HepG2 (cell line): ENCODE results near the gene JUND. TPM values are rescaled to one million over a fixed set of nuclear protein-coding genes. Genes with fewer than 3 reads are reported as not detected.

Source experiments
- AHDC1 ChIP-seq: sonication (generic); formaldehyde crosslinking; IDR thresholded peaks from 2 replicates; pipeline ENCODE4 v1.5.1; 2020; ENCODE audit warnings: mild to moderate bottlenecking, missing genetic modification reagents, borderline replicate concordance
- AKAP8 ChIP-seq: sonication (generic); formaldehyde crosslinking; IDR thresholded peaks from 2 replicates; pipeline ENCODE4 v1.5.1; 2020; ENCODE audit warnings: mild to moderate bottlenecking, missing genetic modification reagents
- ARHGAP35 ChIP-seq: sonication (generic); formaldehyde crosslinking; IDR thresholded peaks from 2 replicates; pipeline ENCODE4 v1.9.0; 2022; ENCODE audit warnings: mild to moderate bottlenecking, inconsistent platforms, moderate library complexity, missing genetic modification reagents, borderline replicate concordance
- ARNT2 ChIP-seq: sonication (generic); formaldehyde crosslinking; IDR thresholded peaks from 2 replicates; pipeline ENCODE4 v1.8.0; 2022; ENCODE audit warnings: mild to moderate bottlenecking, low read depth, missing genetic modification reagents, moderate library complexity
- GTF2F1 ChIP-seq: fragments of 150-350 bp; IDR thresholded peaks from 2 replicates; pipeline ENCODE4 v1.6.1; 2014; ENCODE audit warnings: low read length
- HDAC1 ChIP-seq: sonication (generic); formaldehyde crosslinking; IDR thresholded peaks from 2 replicates; pipeline ENCODE4 v1.5.1; 2020; ENCODE audit warnings: mild to moderate bottlenecking, missing genetic modification reagents
- HIVEP1 ChIP-seq: sonication (generic); formaldehyde crosslinking; IDR thresholded peaks from 2 replicates; pipeline ENCODE4 v1.4.0; 2020; ENCODE audit warnings: mild to moderate bottlenecking, missing genetic modification reagents
- HMG20B ChIP-seq: conservative IDR thresholded peaks from 2 replicates; pipeline ENCODE4 v1.6.1; 2016; ENCODE audit warnings: missing genetic modification reagents, missing compliant biosample characterization
- KDM3A ChIP-seq: IDR thresholded peaks from 2 replicates; pipeline ENCODE4 v1.6.1; 2018; ENCODE audit warnings: low read depth, missing compliant biosample characterization
- MXD4 ChIP-seq: IDR thresholded peaks from 2 replicates; pipeline ENCODE4 v1.6.1; 2016; ENCODE audit warnings: mild to moderate bottlenecking, missing biosample characterization, missing genetic modification reagents
- POLR2A ChIP-seq, 2 experiments: IDR thresholded peaks; 2 replicates each; pipeline ENCODE4 v1.6.1; 2011; ENCODE audit warnings: low read depth in 2 of 2, low read length in 2 of 2, mild to moderate bottlenecking in 1 of 2, moderate library complexity in 1 of 2; ENCODE audit not compliant: insufficient read depth in 1 of 2
- SIX4 ChIP-seq: sonication (generic); formaldehyde crosslinking; IDR thresholded peaks from 2 replicates; pipeline ENCODE4 v1.4.0; 2020; ENCODE audit warnings: missing genetic modification reagents
- SMYD3 ChIP-seq: sonication (generic); formaldehyde crosslinking; IDR thresholded peaks from 2 replicates; pipeline ENCODE4 v1.8.1; 2023; ENCODE audit warnings: mild to moderate bottlenecking, missing genetic modification reagents
- SNRNP70 ChIP-seq: fragments of 200-400 bp; formaldehyde crosslinking; IDR thresholded peaks from 2 replicates; pipeline ENCODE4 v1.6.1; 2017; ENCODE audit warnings: mild to moderate bottlenecking, low read depth, low read length, moderate library complexity
- SSRP1 ChIP-seq: IDR thresholded peaks from 2 replicates; pipeline ENCODE4 v1.6.1; 2016; ENCODE audit warnings: control low read depth
- SUZ12 ChIP-seq: fragments of 150-350 bp; IDR thresholded peaks from 2 replicates; pipeline ENCODE4 v1.6.1; 2014; ENCODE audit warnings: low read depth, low read length
- ZFP1 ChIP-seq: IDR thresholded peaks from 2 replicates; pipeline ENCODE4 v1.6.1; 2016
- ZNF101 ChIP-seq: sonication (generic); formaldehyde crosslinking; IDR thresholded peaks from 2 replicates; pipeline ENCODE4 v1.4.0; 2020; ENCODE audit warnings: mild to moderate bottlenecking, low read depth, missing genetic modification reagents, borderline replicate concordance
- ZNF121 ChIP-seq: sonication (generic); formaldehyde crosslinking; IDR thresholded peaks from 2 replicates; pipeline ENCODE4 v1.5.0; 2020; ENCODE audit warnings: mild to moderate bottlenecking, missing genetic modification reagents
- ZNF180 ChIP-seq: sonication (generic); formaldehyde crosslinking; IDR thresholded peaks from 2 replicates; pipeline ENCODE4 v1.4.0; 2020; ENCODE audit warnings: low read depth, missing genetic modification reagents, borderline replicate concordance
- ZNF747 ChIP-seq: sonication (generic); formaldehyde crosslinking; IDR thresholded peaks from 2 replicates; pipeline ENCODE4 v1.8.1; 2023; ENCODE audit warnings: missing genetic modification reagents, mild to moderate bottlenecking, borderline replicate concordance
- ZNF749 ChIP-seq: sonication (generic); formaldehyde crosslinking; IDR thresholded peaks from 2 replicates; pipeline ENCODE4 v1.8.0; 2022; ENCODE audit warnings: mild to moderate bottlenecking, missing genetic modification reagents, moderate library complexity, borderline replicate concordance
- ZNF770 ChIP-seq: sonication (generic); formaldehyde crosslinking; IDR thresholded peaks from 2 replicates; pipeline ENCODE4 v1.5.0; 2020; ENCODE audit warnings: mild to moderate bottlenecking, missing genetic modification reagents
- ZNF775 ChIP-seq: sonication (generic); formaldehyde crosslinking; IDR thresholded peaks from 2 replicates; pipeline ENCODE4 v1.4.0; 2020; ENCODE audit warnings: missing genetic modification reagents, mild to moderate bottlenecking, moderate library complexity, borderline replicate concordance
- ZNF777 ChIP-seq: sonication (generic); formaldehyde crosslinking; IDR thresholded peaks from 2 replicates; pipeline ENCODE4 v1.4.0; 2020; ENCODE audit warnings: missing genetic modification reagents
- polyA plus RNA-seq, 8 experiments: library from polyadenylated mRNA; depleted of rRNA in 3 of 8; stranded (reverse) in 7 of 8; unstranded in 1 of 8; fragments of >200 nt; fragmentation: Illumina TruSeq in 4 of 8; extraction: Trizol in 4 of 8; gene quantifications; 2 replicates each; pipeline versions ENCODE4 v1.2.1 to v1.2.3, GENCODE V29; 2011 to 2016; ENCODE audit warnings: low read depth in 4 of 8, missing spikeins in 1 of 8, mixed read lengths in 1 of 8; ENCODE audit not compliant: insufficient read depth in 1 of 8
- total RNA-seq, 5 experiments: library from RNA; depleted of rRNA; stranded (reverse); fragments of >200 nt; fragmentation: Illumina TruSeq; extraction: Trizol; gene quantifications; 2 replicates each; pipeline ENCODE4 v1.2.3, GENCODE V29; 2016; ENCODE audit warnings: low read depth in 1 of 5

The JUND gene
- total and polyA plus RNA-seq, 2 of the 13 experiments (the other 11 are each of a cell fraction or from before 2014, with no cell fraction given), result 41.2 to 59.8 TPM

- TF ChIP-seq SUZ12 (no peak), AKAP8 (0 out of 2 replicates have a peak, but pooled peaks have one; percentile 10), ARHGAP35 (CRISPR knock-in tag) (no peak), HIVEP1 (CRISPR knock-in tag) (no peak), ZNF101 (CRISPR knock-in tag) (no peak), ZNF770 (CRISPR knock-in tag) (peak; percentile 92), SMYD3 (CRISPR knock-in tag) (no peak), ARNT2 (CRISPR knock-in tag) (no peak), POLR2A (IDR thresholded peaks at IDR 0.05; ENCODE audit: insufficient read depth in 1 of 2, low read depth in 2 of 2, low read length in 2 of 2) (peak; percentile 12 to 32; a peak in 1 of 4 replicates), ZFP1 (CRISPR knock-in tag) (no peak), ZNF777 (CRISPR knock-in tag) (no peak), GTF2F1 (no peak), ZNF749 (CRISPR knock-in tag) (no peak), ZNF121 (CRISPR knock-in tag) (no peak), AHDC1 (CRISPR knock-in tag) (no peak), ZNF747 (no peak), ZNF775 (CRISPR knock-in tag) (no peak), HDAC1 (CRISPR knock-in tag) (peak; percentile 48; the same call in 1 of the 2 replicates), SSRP1 (peak; percentile 49), HMG20B (CRISPR knock-in tag) (no peak), SIX4 (CRISPR knock-in tag) (no peak), ZNF180 (CRISPR knock-in tag) (no peak), MXD4 (0 out of 2 replicates have a peak, but pooled peaks have one; percentile 13), SNRNP70 (no peak), KDM3A (CRISPR knock-in tag) (no peak)
These were observed 2.7 kb downstream of the JUND start (continued) for GRCh38 chr19:18278521-18279265.
